Sigmoid colon (tissue), 7 donors: ENCODE measurements around the gene HECW1. TPM values are rescaled to one million over a fixed set of nuclear protein-coding genes. Genes with fewer than 3 reads are reported as not detected.

Experiments used
- DNase-seq: peaks from one replicate; pipeline ENCODE4 v3.0.0-alpha.2; 2019
- H3K27ac ChIP-seq, 4 donors: fragments of 200-600 bp; sonication (generic); one replicate each; pipeline ENCODE4 v1.5.1; 2016 to 2019; ENCODE audit warnings: mild to moderate bottlenecking in 1 of 4
- H3K27me3 ChIP-seq, 3 donors: fragments of 200-600 bp; sonication (generic); one replicate each; pipeline ENCODE4 v1.5.1; 2019; ENCODE audit warnings: mild to moderate bottlenecking in 1 of 3
- H3K36me3 ChIP-seq, 4 donors: fragments of 200-600 bp; sonication (generic); one replicate each; pipeline ENCODE4 v1.5.1; 2016 to 2019
- H3K4me1 ChIP-seq, 4 donors: fragments of 200-600 bp; sonication (generic); one replicate each; pipeline ENCODE4 v1.5.1; 2017 to 2019
- H3K4me3 ChIP-seq, 4 donors: fragments of 200-600 bp; sonication (generic); one replicate each; pipeline ENCODE4 v1.5.1; 2017 to 2019; ENCODE audit warnings: mild to moderate bottlenecking in 2 of 4, moderate library complexity in 1 of 4
- H3K9me3 ChIP-seq, 4 donors: fragments of 200-600 bp in 3 of 4; sonication (generic) in 3 of 4; one replicate each; pipeline versions ENCODE4 v1.5.1 to v1.6.1; 2013 to 2019
- EP300 ChIP-seq, 4 donors: sonication (generic); formaldehyde crosslinking; IDR thresholded peaks; one replicate each; pipeline ENCODE4 v1.6.1; 2017; ENCODE audit warnings: antibody characterized with exemption in 4 of 4
- POLR2A ChIP-seq, 2 donors: fragments of 450-650 bp; IDR thresholded peaks; one replicate each; pipeline ENCODE4 v1.6.1; 2016; ENCODE audit warnings: antibody characterized with exemption in 2 of 2, mild to moderate bottlenecking in 2 of 2, moderate library complexity in 2 of 2
- POLR2AphosphoS5 ChIP-seq, 4 donors: sonication (generic); formaldehyde crosslinking; IDR thresholded peaks; one replicate each; pipeline ENCODE4 v1.6.1; 2017; ENCODE audit warnings: antibody characterized with exemption in 4 of 4
- WGBS, 2 donors: extraction: QIAGEN DNeasy Blood & Tissue Kit; methylation state at CpG; one replicate each; pipeline ENCODE4 v1.1.7; 2013; 5-methylcytosine and 5-hydroxymethylcytosine counted together
- intact Hi-C: fragments of 100-400 bp; cut with DNase I; formaldehyde crosslinking; loops from one replicate; pipeline ENCODE4 v1.15.1; 2023
- polyA plus RNA-seq, 3 donors: library from polyadenylated mRNA; stranded (reverse); fragments of 200-250 nt; gene quantifications; one replicate each; pipeline ENCODE4 v1.2.3, GENCODE V29; 2013
- total RNA-seq, 4 donors: library from RNA; depleted of rRNA; stranded (reverse); fragments of >200 nt; gene quantifications; one replicate each; pipeline ENCODE4 v1.1.0, GENCODE V29; 2016
- TF ChIP-seq, protein P1 (sequence below), 4 experiments: fragments of 450-650 bp in 3 of 4; fragments of 200-600 bp in 1 of 4; IDR thresholded peaks; one replicate each; pipeline ENCODE4 v1.5.1; 2016 to 2019; ENCODE audit warnings: antibody characterized with exemption in 4 of 4, mild to moderate bottlenecking in 3 of 4, moderate library complexity in 2 of 4
- donor health status: healthy with polysubstance abuse.
- donor health status: Bipolar disorder and iron deficiency.
- donor health status: healthy.

HECW1 gene
- total and polyA plus RNA-seq, 7 donors = 0.33 to 7.8 (median 1.2) TPM

DNA sequence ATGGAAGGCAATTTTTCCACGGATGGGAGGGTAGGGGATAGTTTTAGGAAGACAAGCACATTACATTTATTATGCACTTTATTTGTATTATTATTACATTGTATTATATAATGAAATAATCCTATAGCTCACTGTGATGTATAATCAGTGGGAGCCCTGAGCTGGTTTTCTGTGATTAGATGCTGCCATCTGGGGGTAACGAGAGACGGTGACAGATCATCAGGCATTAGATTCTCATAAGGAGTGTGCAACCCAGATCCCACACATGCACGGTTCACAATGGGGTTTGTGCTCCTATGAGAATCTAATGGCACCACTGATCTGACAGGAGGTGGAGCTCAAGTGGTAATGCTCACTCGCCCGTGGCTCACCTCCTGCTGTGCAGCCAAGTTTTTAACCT is 366.6 kb downstream of the HECW1 start:
- Histone ChIP-seq H3K4me3 (no peak overlapping the region), H3K27ac (no peak overlapping the region), H3K4me1 (no peaks in the 10 kb centered on the region), H3K9me3 (no peaks in the 10 kb centered on the region), H3K27me3 (no peaks in the 10 kb centered on the region), H3K36me3 (no peaks in the 10 kb centered on the region)
- TF ChIP-seq POLR2AphosphoS5 (IDR thresholded peaks at IDR 0.05) (no peak), EP300 (IDR thresholded peaks at IDR 0.05) (no peak), POLR2A (IDR thresholded peaks at IDR 0.05) (no peak)
- TF ChIP-seq, protein P1, sequence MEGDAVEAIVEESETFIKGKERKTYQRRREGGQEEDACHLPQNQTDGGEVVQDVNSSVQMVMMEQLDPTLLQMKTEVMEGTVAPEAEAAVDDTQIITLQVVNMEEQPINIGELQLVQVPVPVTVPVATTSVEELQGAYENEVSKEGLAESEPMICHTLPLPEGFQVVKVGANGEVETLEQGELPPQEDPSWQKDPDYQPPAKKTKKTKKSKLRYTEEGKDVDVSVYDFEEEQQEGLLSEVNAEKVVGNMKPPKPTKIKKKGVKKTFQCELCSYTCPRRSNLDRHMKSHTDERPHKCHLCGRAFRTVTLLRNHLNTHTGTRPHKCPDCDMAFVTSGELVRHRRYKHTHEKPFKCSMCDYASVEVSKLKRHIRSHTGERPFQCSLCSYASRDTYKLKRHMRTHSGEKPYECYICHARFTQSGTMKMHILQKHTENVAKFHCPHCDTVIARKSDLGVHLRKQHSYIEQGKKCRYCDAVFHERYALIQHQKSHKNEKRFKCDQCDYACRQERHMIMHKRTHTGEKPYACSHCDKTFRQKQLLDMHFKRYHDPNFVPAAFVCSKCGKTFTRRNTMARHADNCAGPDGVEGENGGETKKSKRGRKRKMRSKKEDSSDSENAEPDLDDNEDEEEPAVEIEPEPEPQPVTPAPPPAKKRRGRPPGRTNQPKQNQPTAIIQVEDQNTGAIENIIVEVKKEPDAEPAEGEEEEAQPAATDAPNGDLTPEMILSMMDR (IDR thresholded peaks at IDR 0.05) = no peak
- intact Hi-C loops = no loop called here
- no peak for DNase-seq
- WGBS, 2 donors = 58 to 83% methylated on average over 6 of the region's 6 CpGs

DNA sequence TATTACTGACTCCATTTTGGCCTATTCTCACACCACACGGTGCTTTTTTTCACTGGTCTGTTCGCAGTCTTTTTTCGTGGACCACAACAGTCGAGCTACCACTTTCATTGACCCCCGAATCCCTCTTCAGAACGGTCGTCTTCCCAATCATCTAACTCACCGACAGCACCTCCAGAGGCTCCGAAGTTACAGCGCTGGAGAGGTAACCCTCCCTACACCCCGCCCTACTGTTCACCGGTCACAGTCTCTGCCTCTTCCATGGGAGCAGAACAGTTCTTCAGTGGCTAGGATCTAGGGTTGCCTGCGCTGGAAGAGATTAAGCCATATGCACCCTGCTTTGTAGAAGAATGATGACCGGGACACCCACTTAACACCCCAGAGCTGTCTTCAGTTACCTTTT is 367.1 kb downstream of the HECW1 start:
- H3K27ac ChIP-seq = no peak overlapping the region
- H3K9me3 ChIP-seq = no peaks in the 10 kb centered on the region
- H3K36me3 ChIP-seq = no peaks in the 10 kb centered on the region
- H3K4me3 ChIP-seq = no peak overlapping the region
- WGBS, 2 donors = 93 to 94% methylated on average over 14 of the region's 14 CpGs
- H3K4me1 ChIP-seq = no peaks in the 10 kb centered on the region
- no peak for DNase-seq
- intact Hi-C loops = no loop called here
- TF ChIP-seq POLR2AphosphoS5 (IDR thresholded peaks at IDR 0.05) = no peak
- no peak for TF ChIP-seq EP300 (IDR thresholded peaks at IDR 0.05)
- TF ChIP-seq, protein P1 (IDR thresholded peaks at IDR 0.05) = no peak
- TF ChIP-seq POLR2A (IDR thresholded peaks at IDR 0.05) = no peak
- no peaks in the 10 kb centered on the region for H3K27me3 ChIP-seq

DNA sequence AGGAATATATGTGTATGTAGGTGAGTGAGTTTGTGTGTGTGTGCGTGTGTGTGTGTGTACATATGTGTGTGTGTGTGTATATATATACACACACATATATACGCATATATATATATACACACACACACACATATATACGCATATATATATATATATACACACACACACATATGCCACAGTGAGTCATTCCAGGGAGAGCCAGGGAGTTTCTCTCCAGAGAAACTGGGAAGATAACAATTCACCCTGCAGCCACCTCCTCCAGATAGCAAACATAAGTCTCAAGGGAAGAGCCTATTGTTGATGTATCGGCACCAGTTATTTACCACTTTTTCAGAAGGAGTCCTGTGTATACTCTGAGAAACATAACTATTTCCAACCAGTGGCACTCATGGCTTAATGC is 368.1 kb downstream of the HECW1 start:
- DNase-seq = no peak
- no peak overlapping the region for H3K27ac ChIP-seq
- TF ChIP-seq POLR2AphosphoS5 (IDR thresholded peaks at IDR 0.05) = no peak
- TF ChIP-seq, protein P1 (IDR thresholded peaks at IDR 0.05) = no peak
- TF ChIP-seq POLR2A (IDR thresholded peaks at IDR 0.05) = no peak
- TF ChIP-seq EP300 (IDR thresholded peaks at IDR 0.05) = no peak
- H3K4me1 ChIP-seq = no peaks in the 10 kb centered on the region
- no peaks in the 10 kb centered on the region for H3K36me3 ChIP-seq
- H3K27me3 ChIP-seq = no peaks in the 10 kb centered on the region
- intact Hi-C loops = no loop called here
- no peaks in the 10 kb centered on the region for H3K9me3 ChIP-seq
- WGBS, 2 donors = 84 to 90% methylated on average over 4 of the region's 4 CpGs
- no peak overlapping the region for H3K4me3 ChIP-seq

DNA sequence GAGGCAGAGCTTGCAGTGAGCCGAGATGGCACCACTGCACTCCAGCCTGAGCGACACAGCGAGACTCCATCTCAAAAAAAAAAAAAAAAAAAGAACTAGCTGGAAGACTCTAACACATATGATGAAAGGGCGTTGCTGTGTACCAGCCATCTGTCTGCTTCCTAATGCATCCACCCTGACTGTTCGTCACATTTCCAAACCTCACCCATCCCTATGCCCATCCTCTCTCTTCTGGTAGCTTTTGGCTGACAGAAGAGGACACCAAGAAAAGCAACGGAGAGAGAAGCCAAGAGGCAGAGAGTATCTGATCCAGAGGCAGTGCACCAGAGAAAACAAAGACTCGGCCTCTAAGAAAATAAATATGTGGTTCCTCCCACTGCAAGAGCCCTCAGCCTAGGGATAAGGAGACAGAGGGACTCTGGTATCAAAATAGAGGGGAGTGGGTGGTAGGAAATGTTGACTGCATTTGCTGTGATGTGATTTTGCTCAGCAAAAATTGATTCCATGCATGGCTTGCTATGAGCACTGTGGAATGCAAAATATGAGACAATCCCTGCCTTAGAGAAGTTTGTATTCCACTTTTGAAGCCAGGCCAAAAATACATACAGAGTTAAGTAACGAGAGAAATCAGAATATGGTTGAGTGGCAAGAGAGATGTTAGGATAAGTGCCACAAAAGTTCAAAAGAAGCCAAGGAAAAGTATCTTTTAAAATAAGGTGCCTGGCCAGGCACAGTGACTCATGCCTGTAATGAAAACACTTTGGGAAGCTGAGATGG is 369.6 kb downstream of the HECW1 start:
- no peak overlapping the region for H3K27ac ChIP-seq
- no peaks in the 10 kb centered on the region for H3K36me3 ChIP-seq
- no peak for DNase-seq
- intact Hi-C loops = no loop called here
- no peaks in the 10 kb centered on the region for H3K9me3 ChIP-seq
- TF ChIP-seq POLR2A (IDR thresholded peaks at IDR 0.05) = no peak
- TF ChIP-seq, protein P1 (IDR thresholded peaks at IDR 0.05) = no peak
- no peak for TF ChIP-seq EP300 (IDR thresholded peaks at IDR 0.05)
- no peak for TF ChIP-seq POLR2AphosphoS5 (IDR thresholded peaks at IDR 0.05)
- H3K4me3 ChIP-seq = no peak overlapping the region
- H3K4me1 ChIP-seq = no peaks in the 10 kb centered on the region
- WGBS, 2 donors = 83 to 86% methylated on average over 8 of the region's 8 CpGs
- no peaks in the 10 kb centered on the region for H3K27me3 ChIP-seq
